PC-9 (cell line): ENCODE data around the gene ARHGAP28.

ENCODE experiments used
- CTCF ChIP-seq: fragments of 200-600 bp; sonication (generic); conservative IDR thresholded peaks from 2 replicates; pipeline ENCODE4 v1.6.1; 2017; ENCODE audit warnings: mixed run types, antibody characterized with exemption, mild to moderate bottlenecking, moderate library complexity
- EZH2 ChIP-seq: fragments of 200-600 bp; sonication (generic); IDR thresholded peaks from 2 replicates; pipeline ENCODE4 v1.8.0; 2017; ENCODE audit warnings: antibody characterized with exemption, low read depth

- TF ChIP-seq CTCF, result no peak
- no peak for TF ChIP-seq EZH2
Measured at GRCh38 chr18:6781142-6781714, 51.7 kb downstream of the ARHGAP28 start.
